ENCODE measurements around the gene RAC2.
"Not testable (repeated sequence)": the region's sequence is repeated elsewhere in the genome, so short reads cannot be mapped to it uniquely, and the experiment has no call there.

The RAC2 gene

DNA sequence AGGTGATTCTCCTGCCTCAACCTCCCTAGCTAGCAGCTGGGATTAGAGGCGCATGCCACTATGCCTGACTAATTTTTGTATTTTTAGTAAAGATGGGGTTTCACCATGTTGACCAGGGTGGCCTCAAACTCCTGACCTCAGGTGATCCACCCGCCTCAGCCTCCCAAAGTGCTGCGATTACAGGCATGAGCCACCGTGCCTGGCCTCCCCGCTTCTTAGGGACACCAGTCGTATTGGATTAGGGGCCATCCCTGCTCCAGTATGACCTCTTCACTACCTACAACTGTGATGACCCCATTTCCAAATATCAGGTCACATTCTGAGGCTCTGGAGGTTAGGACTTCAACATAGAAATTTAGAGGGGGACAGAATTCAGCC is 42.6 kb downstream of the RAC2 start:
- DNase-seq, result not testable (repeated sequence)

DNA sequence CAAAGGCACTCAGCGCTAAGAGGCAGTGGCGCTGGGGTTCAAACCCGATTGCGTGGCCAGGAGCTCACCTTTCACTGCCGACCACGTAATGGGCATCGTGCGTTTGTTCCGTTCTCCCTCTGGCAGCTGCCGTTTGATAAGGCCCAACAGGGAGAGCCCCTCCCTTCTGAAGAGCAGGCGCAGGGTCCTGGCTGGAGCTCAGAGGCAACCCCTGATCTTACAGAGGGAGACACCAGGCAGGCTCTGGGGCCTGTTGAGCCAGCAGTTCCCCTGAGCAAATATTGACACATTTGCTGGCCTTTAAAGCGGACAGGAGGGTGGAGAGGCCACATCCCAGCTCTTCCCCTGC is 44.3 kb downstream of the RAC2 start:
- DNase-seq, result no peak

DNA sequence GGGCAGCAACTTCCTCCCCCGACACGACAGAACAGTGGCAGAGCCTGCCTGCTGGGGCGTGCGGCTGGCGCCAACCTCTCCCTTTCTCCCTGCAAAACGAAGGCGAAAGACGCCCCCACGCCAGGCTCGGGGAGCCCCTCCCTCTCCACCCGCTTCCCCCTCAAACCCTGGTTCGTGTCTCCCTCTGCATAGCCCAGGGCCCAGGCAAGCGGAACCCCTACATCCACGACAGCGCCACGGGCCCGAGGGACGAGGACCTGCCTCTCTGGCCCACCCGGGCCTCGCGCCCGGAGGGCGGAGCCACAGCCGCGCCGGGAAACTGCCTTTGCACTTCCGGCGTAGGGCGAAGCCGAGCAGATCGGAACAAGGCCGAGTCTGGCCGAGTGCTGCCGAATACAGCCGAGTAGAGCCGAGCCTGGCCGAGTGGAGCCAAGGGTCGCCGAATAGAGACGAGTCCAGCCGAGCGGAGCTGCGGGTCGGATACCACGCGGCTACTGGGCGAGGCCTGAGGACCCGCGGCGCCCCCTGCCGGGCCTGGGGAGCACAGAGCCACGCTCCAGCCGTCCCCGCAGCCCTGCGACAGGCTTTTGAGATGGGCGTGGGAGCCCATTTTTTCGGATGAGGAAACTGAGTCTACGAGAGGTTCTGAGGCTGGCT is 44.8 kb downstream of the RAC2 start:
- DNase-seq, result peak; percentile 100

DNA sequence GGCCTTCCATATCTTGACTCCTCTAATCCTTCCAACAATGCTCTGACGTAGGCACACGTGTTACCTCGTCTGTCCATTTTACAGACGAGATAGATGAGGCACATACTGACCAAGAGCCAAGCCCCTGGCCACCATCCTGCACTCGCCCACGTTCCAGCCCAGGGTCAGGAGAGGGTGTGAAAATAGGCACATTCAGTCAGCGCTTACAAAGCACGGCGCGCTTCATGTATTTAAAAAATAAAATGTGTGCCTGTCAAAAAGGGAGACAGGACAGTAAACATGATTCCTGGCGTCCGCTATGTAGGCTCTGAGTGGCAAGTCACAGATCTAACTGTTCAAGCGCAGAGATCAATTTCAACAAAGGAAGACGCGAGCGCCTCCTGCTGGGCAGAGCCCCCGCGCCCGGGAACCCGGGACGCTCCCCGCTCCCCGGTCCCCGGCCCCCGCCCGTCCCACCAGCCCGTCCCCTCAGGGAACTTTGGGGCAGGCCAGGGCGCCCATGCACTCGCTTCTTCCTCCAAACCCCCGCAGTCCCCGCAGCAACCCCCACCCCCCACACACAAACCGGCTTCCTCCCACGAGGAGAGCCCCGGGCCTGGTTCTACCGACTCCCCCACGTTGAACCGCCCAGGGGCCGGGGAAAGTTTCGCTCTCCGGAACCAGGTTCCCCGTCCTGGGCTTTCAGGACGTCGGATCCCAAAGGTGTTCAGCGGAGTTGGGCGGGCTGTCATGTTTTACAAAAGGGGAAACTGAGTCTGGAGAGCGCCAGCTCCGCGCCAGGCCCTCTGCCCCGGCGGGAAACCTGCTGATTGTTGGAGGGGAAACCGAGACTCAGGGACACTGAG is 45.6 kb downstream of the RAC2 start:
- DNase-seq, result peak; percentile 91

DNA sequence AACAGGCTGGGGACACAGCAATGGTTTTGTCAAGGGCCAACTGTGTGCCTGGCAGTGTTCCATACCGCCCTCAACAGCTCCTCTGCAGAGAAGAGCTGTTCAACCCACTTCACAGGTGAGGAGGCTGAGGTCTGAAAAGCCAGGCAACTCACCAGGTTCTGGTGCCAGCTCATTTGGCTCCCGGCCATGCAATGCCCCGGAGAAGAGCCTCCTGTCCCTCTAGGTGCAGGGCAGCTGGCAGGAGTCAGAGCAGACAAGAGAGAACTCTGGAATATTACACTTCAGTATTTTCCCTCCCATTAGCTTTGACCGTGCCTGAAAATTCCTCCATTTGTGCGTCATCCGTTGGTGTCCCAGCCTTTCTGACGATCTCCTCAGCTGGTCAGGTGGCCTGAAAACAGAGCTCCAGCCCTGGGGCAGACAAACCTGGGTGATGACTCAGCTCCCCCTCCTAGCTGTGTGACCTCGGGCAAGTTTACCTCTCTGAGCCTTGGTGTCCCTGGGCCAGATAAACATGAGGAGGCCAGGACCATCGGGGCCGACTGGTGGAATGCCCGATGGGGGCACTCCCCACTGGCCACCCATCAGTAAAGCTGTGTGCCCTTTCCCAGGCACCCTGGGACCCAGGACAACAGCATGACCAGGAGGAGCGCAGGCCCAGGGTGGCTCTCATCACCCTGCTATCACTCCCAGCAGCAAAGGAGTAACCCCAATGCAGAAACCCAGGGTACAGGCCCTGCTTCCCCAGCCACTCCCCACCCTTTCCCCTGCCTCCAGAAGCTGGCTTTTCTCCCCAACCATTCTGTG is 46.4 kb downstream of the RAC2 start:
- no peak for DNase-seq

DNA sequence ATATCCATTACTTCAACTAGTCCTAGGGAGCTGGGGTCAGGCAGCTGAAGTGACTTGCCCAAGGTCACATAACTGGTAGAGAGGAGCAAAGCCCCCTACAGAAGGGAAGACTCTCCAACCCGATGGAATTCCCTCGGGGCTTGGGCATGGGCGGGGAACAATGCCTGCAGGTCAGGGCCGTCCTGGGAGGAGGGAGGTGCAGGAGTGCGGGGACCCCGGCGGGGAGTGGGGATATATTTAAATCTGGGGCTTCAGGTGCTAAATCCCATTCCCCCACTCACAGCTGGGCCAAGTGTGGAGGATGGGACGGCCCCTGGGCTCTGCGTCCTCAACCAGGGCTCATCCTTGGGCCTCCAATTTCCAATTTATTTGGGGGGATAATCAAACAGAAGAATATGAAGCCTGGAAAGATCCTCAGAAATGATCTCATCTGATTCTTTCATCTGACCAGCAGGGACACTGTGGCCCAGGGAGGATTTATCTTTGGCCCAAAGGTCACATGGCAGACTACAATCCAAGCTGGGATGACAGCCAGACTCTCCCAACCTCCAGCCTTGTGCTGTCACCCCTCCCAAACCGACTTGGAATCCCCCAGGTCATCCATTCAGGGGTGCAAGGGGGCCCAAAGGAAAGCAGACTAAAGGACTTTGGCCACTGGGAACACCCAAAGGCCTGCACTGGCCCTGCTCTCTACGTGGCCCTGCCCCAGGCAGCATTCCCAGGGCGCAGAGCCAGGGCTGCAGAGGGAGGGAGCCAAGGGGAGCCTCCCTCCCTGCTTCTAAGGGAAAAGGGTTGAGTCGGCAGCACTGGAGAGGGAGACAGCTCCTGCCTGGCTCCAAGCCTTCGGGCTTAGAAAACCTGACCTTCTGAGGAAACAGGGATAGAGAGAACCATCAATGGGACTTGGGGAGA is 47.3 kb downstream of the RAC2 start:
- no peak for DNase-seq

DNA sequence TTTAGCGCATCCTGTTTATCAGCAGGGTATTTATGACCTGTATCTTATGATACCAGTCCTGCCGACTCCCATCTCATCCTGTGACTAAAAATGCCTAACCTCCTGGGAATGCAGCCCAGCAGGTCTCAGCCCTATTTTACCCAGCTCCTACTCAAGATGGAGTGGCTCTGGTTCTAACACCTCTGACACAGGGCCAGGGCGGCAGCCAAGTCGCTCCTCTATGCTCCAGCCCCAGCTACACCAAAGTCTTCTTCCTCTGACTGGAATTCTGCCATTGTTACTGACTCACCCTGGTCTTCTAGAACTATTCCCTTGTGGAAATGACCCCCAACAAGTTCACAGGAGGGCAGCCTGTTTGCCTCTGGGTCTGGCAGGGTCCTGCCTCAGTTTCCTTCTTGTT is 48.1 kb downstream of the RAC2 start:
- no peak for DNase-seq

DNA sequence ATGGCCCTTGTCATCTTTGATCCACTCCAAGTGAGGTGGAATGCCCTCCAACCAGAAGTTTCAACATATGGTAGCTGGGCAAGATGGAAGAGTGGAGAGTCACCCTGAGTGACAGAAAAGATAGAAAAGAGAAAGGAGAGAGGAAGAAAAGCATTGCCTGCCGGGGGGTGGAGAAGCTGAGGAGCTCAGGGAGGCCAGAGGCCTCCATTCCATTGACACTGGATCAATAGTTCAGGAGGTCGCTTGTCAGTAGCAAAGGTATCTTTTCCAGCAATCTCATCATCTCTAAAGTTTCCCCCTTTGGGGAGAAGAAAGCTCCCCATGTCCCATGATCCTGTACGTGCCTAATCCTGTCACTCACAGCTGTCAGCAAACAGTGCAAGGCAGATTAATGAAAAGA is 49.3 kb downstream of the RAC2 start:
- no peak for DNase-seq

DNA sequence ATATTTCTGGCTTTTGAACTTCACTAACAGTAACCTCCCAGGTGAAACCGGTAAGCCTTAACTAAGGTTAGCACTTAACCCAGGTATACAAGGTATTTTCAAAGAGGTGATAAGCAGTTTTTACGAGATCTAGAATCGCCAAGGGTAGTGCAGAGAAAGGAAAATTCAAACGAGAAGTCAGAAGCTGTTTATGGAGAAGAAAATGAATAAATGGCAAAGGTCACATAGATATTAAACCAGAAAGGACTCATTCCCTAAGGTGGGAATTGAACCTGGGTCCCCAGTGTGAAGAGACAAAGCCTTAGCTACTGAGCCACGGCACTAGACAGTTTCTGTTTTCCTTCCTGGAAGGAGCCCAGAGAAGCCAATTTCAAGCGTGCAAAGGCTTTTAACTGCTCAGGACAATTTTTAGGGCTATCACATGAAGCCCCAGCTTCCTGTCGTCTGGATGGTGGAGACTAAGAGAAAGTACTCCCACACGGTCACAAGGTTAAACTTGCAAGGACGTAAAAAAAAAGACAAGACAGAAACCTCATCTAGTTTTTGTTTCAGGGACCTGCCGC is 50.4 kb downstream of the RAC2 start:
- peak; percentile 71 for DNase-seq

DNA sequence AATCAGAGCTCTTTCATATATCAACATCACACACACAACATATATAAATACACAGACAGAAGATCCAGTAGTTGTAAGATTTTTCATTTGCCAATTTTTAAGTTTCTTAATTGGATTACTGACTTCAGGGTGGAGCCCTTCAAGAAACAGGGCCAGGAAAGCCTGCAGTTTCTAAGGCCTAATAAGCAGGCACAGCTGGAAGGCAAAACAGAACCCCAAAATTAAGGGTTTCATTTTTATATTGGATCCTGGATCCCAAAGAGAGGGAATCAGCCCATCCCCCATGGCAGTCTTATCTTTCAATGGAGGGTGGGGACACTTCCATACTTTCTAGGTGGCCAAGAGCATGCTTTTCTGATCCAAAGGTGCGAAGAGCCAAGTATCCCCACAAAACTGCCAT is 51.3 kb downstream of the RAC2 start:
- no peak for DNase-seq

DNA sequence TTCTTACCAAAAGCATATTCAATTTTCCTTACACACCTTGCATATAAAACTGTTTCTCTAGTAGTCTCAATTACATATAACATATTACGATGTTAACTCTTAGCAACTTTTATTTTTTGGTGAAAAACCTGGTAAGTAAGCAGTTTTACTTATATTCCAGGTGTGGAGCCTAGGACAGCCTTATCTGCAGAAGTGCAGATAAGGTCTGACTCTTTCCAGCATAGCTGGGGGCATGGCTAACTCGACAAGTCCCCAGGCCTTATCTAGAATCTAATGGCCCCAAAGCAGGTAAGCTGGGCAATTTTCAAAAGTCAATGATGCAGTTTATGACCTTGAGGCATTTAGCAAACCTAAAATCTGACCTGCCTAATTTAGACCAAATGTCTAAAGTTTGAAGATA is 51.9 kb downstream of the RAC2 start:
- DNase-seq, result no peak

DNA sequence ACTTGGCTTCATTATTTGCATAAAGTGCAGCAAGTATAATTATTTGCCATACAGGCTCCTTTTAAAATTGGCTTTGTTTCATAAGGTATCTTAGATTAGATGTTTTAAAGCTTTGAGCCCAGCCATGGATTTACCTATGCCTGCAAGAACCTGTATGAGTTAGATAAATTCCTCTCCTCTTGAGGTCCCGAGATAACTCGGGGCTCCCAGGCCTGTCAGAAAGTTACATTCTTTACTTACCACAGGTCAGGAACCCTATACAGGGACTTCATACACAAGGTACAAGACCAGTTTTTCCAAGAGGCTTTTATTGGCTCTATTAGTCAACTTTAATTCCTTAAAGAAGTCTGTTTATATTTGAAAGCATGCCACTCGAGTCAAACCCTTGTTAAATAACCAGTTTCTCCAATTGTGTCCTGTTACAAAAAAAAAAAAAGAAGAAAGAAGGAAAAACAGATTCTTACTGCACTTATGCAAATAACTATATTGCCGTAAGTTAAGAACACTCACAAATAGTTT is 53.7 kb downstream of the RAC2 start:
- DNase-seq, result no peak

DNA sequence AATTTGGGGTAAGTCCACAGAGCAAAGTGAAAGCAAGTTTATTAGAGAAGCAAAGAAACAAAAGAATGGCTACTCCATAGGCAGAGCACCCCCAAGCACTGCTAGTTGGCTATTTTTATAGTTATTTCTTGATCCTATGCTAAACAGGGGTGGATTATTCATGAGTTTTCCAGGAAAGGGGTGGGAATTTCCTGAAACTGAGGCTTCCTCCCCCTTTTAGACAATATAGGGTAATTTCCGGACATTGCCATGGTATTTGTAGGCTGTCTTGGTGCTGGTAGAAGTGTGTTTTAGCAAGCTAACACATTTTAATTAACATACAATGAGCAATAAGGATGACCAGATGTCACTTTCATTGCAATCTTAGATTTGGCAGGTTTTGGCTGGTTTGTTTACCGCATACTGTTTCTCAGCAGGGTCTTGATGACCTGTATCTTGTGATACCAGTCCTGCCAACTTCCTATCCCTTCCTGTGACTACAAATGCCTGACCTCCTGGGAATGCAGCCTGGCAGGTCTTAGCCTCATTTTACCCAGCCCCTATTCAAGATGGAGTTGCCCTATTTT is 55.1 kb downstream of the RAC2 start:
- no peak for DNase-seq

DNA sequence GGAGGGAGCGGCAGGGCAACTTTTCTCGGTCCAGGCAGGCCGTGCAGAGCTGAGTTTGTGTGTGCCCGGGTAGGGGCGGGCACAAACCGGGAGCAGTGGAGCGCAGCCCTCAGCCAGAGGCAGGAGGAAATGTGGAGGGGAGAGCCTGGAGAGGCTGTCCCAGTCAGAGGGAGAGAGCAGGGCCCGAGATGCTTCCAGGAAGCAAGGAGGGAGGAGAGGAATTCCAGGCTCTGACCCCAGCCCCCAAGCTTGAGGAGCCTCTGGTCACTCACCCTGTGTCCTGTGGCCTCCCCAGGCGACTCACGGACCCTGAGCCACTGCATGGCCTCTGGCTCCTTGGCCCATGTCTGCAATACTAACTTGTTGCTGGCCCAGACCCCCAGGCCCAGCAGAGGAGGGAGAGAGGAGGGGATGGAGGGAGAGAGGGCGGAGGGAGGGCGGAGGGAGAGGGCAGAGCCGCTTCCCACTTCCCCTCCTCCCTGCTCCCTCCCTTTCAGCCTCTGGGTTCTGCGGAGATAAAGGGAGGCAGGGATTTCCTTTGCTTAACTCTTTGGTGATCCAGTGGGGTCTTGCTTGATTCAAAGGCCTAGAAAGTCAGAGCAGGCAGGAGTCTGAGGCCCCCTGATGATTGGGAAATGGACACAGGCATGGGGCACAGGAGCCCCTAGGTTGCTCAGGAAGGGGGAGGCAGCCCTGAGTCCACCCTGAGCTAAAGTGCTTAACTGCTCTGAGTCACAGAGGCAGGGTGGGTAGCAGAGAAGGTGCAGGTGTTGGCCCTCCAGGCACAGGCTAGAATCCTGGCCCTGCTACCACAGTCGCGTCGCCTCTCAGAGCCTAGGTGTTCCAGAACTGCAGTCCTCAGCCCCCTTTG is 55.9 kb downstream of the RAC2 start, which contains the start of gene C1QTNF6:
TSS of gene C1QTNF6 (minus strand) at position 357 of the 871 bp plus-strand sequence. CDS start at position 323, 34 bp downstream.
- DNase-seq, result no peak

DNA sequence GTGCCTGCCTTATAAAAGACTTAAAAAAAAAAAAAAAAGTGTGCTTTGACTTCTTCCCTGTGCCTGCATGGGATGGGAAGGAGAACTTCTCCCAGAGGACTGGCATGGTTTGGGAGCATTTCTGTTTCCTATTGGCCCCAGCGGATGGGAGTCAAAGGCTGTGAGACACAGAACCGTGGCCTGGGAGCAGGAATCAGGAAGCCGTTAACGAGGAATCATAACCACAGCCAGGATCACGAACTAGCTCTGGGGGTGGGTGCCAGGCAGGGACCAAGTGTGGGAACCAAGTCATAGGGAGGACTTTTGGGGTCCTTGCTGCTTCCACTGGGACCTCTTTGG is 56.5 kb downstream of the RAC2 start:
- DNase-seq, result no peak

DNA sequence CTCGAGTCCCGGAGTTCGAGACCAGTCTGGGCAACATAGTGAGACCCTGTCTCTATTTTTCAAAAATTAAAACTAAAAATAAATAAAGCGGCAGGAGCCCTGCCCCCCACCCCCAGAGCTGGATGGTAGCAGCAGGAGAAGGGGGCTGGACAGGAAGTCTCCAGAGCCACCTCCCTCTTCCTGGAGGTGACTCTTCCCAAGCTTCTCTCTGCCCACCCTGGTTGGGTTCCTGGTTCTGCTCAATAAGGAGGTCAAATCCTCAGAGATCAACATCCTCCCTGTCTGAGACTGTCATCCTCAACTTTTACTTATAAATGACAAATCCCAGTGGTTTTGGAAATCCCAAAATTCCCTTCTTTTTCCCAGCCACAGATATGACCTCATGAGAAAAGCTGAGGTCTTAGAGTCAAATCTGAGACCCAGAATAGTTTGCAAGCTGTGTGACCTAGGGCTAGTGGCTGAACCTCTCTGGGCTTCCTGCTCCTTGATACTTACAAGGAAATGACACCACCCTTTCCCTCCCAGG is 57.0 kb downstream of the RAC2 start:
- DNase-seq, result no peak

DNA sequence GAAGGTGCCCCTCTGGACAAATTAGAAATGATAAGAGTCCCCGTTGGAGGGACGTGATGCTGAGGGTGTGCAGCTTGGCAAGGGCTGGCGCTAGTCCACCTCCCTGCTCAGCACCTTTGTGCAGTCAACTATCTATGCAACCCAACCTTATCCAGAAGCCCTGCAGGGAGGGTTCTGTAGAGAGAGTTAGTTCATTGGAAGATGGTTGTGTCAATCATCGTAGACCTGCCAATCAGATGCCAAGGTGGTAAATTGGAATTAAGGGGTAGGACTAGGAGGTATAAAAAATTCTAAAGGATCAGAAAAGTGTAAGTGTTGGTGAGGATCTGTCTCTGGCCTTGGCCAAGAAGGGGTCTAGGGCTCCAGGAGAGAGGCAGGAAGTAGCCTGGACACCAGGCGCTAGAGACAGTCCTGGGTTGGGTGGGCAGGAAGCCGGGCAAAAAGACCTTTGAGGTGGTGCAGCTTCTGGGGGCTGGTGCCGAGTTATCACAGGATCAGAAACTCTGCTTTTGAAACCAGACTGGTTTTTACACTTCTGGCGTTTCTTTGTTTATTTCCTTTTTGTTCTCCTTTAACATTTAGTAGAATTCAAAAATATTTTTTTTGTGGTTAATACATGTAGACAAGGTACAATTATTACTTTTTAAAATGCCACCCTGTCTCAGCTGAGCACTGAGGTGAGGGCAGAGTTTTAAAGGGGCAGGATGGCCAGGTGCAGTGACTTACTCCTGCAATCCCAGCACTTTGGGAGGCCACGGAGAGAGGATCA is 57.7 kb downstream of the RAC2 start:
- peak; percentile 70 for DNase-seq

DNA sequence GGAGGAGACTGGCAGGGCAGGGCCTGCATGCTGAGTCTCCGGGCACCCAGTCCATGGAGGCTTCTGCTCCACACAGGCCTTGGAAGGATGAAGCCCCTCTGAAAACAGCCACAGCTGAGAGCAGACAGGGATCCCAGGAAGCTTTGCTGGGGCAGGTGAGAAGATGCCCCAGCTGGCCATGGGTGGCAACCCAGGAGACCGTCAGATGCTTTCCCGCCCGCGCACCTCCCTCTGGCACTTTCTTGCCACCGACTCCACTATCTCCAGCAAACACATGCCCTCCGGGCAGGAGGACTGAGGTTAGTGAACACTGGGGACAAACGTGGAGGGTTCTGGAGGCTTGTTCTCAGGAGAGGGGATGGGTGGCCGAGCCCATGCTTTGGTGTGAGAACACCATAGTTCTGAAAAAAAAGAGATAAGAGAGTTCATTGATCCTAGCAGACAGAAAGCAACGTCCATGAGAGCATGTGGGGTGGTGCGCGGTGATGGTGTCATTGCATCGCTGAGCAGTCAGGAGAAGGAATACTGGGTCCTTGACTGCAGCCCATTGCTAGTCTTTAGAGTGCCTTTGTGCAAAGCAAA is 58.3 kb downstream of the RAC2 start:
- no peak for DNase-seq

DNA sequence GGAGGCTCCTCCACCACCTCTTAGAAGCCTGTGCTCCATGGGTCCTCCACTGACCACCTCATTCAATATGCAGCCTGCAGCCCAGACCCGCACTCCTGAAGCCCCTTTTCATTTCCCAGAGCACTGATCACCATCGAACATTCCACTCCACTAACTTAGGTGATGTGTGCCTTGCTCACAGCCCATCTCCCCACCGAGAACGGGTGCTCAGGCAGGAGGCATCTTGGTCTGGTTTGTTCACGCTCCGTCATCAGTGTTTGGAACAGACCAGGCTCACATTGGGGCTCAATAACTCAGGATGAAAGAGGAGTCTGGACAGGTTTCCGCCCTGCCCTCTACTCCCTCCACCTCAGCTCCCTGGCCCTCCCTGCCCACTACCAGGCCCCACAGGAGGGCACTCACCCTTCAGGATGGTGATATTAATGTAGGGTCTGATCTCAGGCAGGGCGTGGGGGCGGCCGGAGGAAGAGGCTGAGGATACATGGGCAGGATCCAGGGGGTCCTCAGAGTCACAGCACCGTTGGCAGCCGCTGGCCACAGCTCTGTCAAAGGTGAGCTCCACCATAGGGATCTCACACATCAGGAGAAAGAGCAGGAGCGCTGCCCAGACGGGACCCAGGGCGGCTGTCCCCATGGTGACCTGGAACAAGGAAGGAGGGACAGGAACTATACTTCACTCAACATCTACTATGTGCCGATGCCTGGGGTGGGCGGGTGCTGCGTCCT is 59.1 kb downstream of the RAC2 start:
- DNase-seq, result no peak
